Esophagus muscularis mucosa (tissue), 3 donors: ENCODE results near the gene KLHDC4.

ENCODE experiments used
- POLR2A ChIP-seq: fragments of 450-650 bp; IDR thresholded peaks from one replicate; pipeline ENCODE4 v1.6.1; 2017; ENCODE audit warnings: antibody characterized with exemption, moderate library complexity, mild to moderate bottlenecking, low read depth
- POLR2AphosphoS5 ChIP-seq, 2 donors: sonication (generic); formaldehyde crosslinking; IDR thresholded peaks; one replicate each; pipeline ENCODE4 v1.6.1; 2017; ENCODE audit warnings: antibody characterized with exemption in 2 of 2
- TF ChIP-seq, protein P1 (sequence below), 3 experiments: fragments of 200-600 bp in 2 of 3; fragments of 450-650 bp in 1 of 3; sonication (generic) in 2 of 3; IDR thresholded peaks; one replicate each; pipeline ENCODE4 v1.5.1; 2017 to 2019; ENCODE audit warnings: antibody characterized with exemption in 3 of 3, mild to moderate bottlenecking in 2 of 3, moderate library complexity in 1 of 3

DNA sequence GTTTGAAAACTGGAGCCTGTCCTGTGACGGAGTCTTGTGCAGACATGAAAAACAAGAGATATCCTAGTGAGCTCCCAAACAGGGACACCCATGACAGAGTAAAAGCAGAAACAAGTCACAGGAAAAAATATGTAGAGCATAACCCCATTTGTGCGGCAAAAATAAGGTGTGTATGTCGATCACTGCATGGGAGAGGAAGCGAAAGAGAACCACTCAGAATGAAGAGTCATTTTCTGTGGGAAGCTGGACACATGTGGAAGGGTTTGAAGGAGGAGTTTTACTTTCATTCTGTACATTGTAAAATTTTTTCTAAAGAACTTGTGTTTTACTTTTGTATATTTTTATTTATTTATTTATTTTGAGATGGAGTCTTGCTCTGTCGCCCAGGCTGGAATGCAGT lies 91.4 kb downstream of the KLHDC4 start:
- TF ChIP-seq, protein P1, sequence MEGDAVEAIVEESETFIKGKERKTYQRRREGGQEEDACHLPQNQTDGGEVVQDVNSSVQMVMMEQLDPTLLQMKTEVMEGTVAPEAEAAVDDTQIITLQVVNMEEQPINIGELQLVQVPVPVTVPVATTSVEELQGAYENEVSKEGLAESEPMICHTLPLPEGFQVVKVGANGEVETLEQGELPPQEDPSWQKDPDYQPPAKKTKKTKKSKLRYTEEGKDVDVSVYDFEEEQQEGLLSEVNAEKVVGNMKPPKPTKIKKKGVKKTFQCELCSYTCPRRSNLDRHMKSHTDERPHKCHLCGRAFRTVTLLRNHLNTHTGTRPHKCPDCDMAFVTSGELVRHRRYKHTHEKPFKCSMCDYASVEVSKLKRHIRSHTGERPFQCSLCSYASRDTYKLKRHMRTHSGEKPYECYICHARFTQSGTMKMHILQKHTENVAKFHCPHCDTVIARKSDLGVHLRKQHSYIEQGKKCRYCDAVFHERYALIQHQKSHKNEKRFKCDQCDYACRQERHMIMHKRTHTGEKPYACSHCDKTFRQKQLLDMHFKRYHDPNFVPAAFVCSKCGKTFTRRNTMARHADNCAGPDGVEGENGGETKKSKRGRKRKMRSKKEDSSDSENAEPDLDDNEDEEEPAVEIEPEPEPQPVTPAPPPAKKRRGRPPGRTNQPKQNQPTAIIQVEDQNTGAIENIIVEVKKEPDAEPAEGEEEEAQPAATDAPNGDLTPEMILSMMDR (IDR thresholded peaks at IDR 0.05): no peak
- TF ChIP-seq POLR2A (no peak), POLR2AphosphoS5 (IDR thresholded peaks at IDR 0.05) (no peak)
